ENCODE data around the gene PPARD. TPM values are rescaled to one million over a fixed set of nuclear protein-coding genes. Genes with fewer than 3 reads are reported as not detected.

Gene PPARD
- total and polyA plus RNA-seq, 2 of the 13 experiments (the other 11 are each of a cell fraction or from before 2014, with no cell fraction given): 6.1 to 13.3 TPM

- TF ChIP-seq TAF1 (CRISPR knock-in tag; IDR thresholded peaks at IDR 0.05) (no peak), AGO1 (IDR thresholded peaks at IDR 0.05; ENCODE audit: low read depth, low read length, poor library complexity, severe bottlenecking) (no peak), HNRNPH1 (optimal IDR thresholded peaks at IDR 0.05; ENCODE audit: low read depth, low read length) (no peak), ARID2 (CRISPR knock-in tag; IDR thresholded peaks at IDR 0.05; ENCODE audit: borderline replicate concordance) (no peak), GFI1 (CRISPR knock-in tag; IDR thresholded peaks at IDR 0.05; ENCODE audit: borderline replicate concordance) (no peak), KLF15 (CRISPR knock-in tag; IDR thresholded peaks at IDR 0.05; ENCODE audit: borderline replicate concordance) (no peak; the same call in 1 of the 2 replicates), MTF2 (CRISPR knock-in tag; IDR thresholded peaks at IDR 0.05; ENCODE audit: borderline replicate concordance) (0 out of 2 replicates have a peak, but pooled peaks have one; percentile 71), ZNF615 (CRISPR knock-in tag; IDR thresholded peaks at IDR 0.05; ENCODE audit: borderline replicate concordance) (no peak), ZNF318 (CRISPR knock-in tag; IDR thresholded peaks at IDR 0.05) (no peak)
- TF ChIP-seq, protein P1, sequence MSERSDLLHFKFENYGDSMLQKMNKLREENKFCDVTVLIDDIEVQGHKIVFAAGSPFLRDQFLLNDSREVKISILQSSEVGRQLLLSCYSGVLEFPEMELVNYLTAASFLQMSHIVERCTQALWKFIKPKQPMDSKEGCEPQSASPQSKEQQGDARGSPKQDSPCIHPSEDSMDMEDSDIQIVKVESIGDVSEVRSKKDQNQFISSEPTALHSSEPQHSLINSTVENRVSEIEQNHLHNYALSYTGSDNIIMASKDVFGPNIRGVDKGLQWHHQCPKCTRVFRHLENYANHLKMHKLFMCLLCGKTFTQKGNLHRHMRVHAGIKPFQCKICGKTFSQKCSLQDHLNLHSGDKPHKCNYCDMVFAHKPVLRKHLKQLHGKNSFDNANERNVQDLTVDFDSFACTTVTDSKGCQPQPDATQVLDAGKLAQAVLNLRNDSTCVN (CRISPR knock-in tag; IDR thresholded peaks at IDR 0.05; ENCODE audit: borderline replicate concordance): no peak
- TF ChIP-seq, protein P2, sequence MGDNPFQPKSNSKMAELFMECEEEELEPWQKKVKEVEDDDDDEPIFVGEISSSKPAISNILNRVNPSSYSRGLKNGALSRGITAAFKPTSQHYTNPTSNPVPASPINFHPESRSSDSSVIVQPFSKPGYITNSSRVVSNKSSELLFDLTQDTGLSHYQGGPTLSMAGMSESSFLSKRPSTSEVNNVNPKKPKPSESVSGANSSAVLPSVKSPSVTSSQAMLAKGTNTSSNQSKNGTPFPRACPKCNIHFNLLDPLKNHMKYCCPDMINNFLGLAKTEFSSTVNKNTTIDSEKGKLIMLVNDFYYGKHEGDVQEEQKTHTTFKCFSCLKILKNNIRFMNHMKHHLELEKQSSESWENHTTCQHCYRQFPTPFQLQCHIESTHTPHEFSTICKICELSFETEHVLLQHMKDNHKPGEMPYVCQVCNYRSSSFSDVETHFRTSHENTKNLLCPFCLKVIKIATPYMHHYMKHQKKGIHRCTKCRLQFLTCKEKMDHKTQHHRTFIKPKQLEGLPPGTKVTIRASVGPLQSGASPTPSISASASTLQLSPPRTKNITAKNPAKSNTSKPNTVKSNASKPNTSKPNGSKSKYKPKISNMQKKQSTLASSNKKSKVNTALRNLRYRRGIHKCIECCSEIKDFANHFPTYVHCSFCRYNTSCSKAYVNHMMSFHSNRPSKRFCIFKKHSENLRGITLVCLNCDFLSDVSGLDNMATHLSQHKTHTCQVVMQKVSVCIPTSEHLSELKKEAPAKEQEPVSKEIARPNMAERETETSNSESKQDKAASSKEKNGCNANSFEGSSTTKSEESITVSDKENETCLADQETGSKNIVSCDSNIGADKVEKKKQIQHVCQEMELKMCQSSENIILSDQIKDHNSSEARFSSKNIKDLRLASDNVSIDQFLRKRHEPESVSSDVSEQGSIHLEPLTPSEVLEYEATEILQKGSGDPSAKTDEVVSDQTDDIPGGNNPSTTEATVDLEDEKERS (CRISPR knock-in tag; IDR thresholded peaks at IDR 0.05): peak; percentile 82
Observed at GRCh38 chr6:35449287-35449881, 107.0 kb downstream of the PPARD start (continued).

All from HepG2 (cell line).